ENCODE results near the gene MANF.
"Not testable (repeated sequence)": the region's sequence is repeated elsewhere in the genome, so short reads cannot be mapped to it uniquely, and the experiment has no call there.

MANF gene

DNA sequence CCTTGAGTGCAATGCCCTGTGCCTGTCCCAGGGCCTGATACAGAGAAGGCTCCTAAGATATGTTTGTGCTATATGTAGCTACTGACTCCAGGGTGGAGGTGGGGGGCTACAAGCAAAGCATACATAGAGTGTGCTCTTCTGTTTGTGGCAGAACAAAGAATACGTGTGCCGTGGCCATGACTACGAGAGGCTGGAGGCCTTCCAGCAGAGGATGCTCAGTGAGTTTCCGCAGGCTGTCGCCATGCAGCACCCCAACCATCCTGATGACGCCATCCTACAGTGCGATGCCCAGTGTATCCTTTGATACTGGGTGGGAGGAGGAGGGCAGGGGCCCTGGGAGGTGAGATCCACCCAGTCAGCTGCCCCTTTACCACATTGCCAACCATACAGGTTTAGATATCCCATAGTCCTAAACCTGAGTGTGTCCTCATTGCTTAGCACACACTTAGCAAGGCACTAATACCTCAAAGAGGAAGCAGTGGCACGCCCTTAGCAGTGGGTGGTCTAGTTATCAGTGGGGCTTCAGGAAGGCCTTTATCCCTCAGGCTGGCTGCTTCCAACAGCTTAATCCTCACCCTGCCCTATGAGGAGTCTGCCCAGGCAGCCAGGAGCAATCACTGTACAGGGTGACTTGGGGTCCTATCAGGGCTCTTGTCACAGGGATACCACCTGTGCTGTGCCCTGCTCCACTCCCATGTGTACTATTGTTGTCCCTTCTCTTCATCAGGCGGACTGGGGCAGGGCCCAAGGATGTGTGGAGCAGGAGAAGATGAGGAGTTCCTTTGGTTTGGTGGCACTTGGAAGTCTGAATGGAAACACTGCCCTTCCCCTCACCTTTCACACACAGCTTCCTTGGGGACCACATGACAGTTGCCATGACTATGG is 30.1 kb upstream of the MANF start:
- DNase-seq (ENCODE audit: low spot score in 2 of 2) (no peak), ATAC-seq (replicated peaks; ENCODE audit: extremely low read depth, poor library complexity, severe bottlenecking) (no peak)
- H3K27me3 Mint-ChIP-seq = no peaks in the 10 kb centered on the region
- H3K4me3 Mint-ChIP-seq = no peak overlapping the region
- H3K27ac Mint-ChIP-seq (ENCODE audit: low read depth) = no peak overlapping the region
- no peaks in the 10 kb centered on the region for H3K9me3 Mint-ChIP-seq
- no peaks in the 10 kb centered on the region for H3K4me1 Mint-ChIP-seq
- peaks cover 1% of the 10 kb centered on the region for H3K36me3 Mint-ChIP-seq (ENCODE audit: insufficient read depth)

GRCh38 chr3:51355891-51356578 is 29.1 kb upstream of the MANF start:
- Mint-ChIP-seq H3K27ac (ENCODE audit: low read depth) (no peak overlapping the region), H3K4me1 (no peaks in the 10 kb centered on the region)

DNA sequence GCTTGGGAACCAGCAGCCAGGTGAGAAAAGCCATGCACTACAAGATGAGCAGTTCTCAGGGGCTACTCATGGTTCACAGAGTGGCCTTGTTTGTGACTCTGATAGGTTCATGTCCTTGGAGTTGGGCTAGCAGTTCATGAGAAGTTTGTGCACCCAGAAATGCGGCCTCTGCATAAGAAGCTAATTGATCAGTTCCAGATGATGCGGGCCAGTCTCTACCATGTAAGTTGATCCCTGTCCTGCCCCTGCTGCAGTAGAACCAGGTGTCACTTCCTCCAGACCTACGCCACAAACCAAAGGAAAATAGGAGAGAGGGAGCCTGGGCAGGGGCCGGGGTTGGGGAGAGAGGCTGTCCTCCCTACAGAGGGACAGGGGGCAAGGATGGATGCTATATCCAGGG is 27.2 kb upstream of the MANF start:
- no peak overlapping the region for H3K4me3 Mint-ChIP-seq

More at GRCh38 chr3:51355891-51356578, 29.1 kb upstream of the MANF start:
- H3K27me3 Mint-ChIP-seq = no peaks in the 10 kb centered on the region
- no peak for DNase-seq (ENCODE audit: low spot score in 2 of 2)
- no peak overlapping the region for H3K4me3 Mint-ChIP-seq
- H3K36me3 Mint-ChIP-seq (ENCODE audit: insufficient read depth) = no peaks in the 10 kb centered on the region
- ATAC-seq (replicated peaks; ENCODE audit: extremely low read depth, poor library complexity, severe bottlenecking) = no peak
- H3K9me3 Mint-ChIP-seq = no peaks in the 10 kb centered on the region

DNA sequence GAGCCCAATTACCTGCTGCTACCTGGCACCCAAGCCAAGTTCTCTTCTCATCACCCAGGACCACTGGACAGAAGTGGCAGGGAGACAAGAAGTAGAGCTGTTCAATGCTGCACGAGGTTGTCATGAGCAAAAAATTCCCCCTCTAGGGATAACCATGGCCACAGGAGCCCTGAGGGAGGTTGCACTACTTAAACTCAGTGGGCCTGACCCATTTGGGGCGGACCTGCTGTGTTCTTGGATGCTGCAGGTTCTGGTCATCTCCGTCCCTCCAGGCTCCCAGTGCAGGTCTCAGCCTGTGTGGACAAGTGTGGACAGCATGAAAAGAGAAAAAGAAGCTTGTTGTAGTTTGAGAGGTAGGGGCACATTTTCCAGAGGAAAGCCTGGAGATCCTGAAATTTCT is 26.1 kb upstream of the MANF start:
- DNase-seq (ENCODE audit: low spot score in 2 of 2) = no peak
- Mint-ChIP-seq H3K27me3 (no peaks in the 10 kb centered on the region), H3K9me3 (no peaks in the 10 kb centered on the region), H3K27ac (ENCODE audit: low read depth) (no peak overlapping the region), H3K4me1 (no peaks in the 10 kb centered on the region), H3K4me3 (no peak overlapping the region), H3K36me3 (ENCODE audit: insufficient read depth) (no peaks in the 10 kb centered on the region)
- no peak for ATAC-seq (replicated peaks; ENCODE audit: extremely low read depth, poor library complexity, severe bottlenecking)

More for the DNA sequence above, 27.2 kb upstream of the MANF start:
- H3K4me1 Mint-ChIP-seq = no peaks in the 10 kb centered on the region
- no peak for ATAC-seq (replicated peaks; ENCODE audit: extremely low read depth, poor library complexity, severe bottlenecking)
- H3K27me3 Mint-ChIP-seq = no peaks in the 10 kb centered on the region
- DNase-seq (ENCODE audit: low spot score in 2 of 2) = no peak
- H3K9me3 Mint-ChIP-seq = no peaks in the 10 kb centered on the region
- no peaks in the 10 kb centered on the region for H3K36me3 Mint-ChIP-seq (ENCODE audit: insufficient read depth)
- no peak overlapping the region for H3K27ac Mint-ChIP-seq (ENCODE audit: low read depth)

DNA sequence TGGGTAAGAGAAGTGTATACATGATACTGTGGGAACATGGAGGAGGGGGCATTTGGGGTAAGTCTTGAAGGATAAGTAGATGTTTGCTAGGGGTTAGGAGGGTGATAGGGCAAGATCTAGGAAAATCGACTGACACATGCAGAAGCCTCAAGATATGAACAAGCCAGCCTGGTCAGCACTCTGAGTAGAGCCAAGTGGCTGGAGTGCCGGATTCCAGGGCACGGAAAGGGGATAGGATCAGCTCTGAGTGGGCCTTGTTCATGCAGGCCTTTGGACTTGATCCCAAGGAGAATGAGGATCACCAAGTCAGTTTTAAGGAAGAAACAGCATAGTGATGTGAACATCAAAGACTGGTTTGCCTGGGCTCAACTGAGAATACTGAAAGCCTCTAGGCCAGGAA is 24.3 kb upstream of the MANF start:
- H3K9me3 Mint-ChIP-seq = no peaks in the 10 kb centered on the region
- H3K27me3 Mint-ChIP-seq = no peaks in the 10 kb centered on the region
- H3K4me1 Mint-ChIP-seq = no peaks in the 10 kb centered on the region
- H3K4me3 Mint-ChIP-seq = no peak overlapping the region
- H3K27ac Mint-ChIP-seq (ENCODE audit: low read depth) = no peak overlapping the region
- no peak for DNase-seq (ENCODE audit: low spot score in 2 of 2)
- no peak for ATAC-seq (replicated peaks; ENCODE audit: extremely low read depth, poor library complexity, severe bottlenecking)
- peaks cover under 1% of the 10 kb centered on the region for H3K36me3 Mint-ChIP-seq (ENCODE audit: insufficient read depth)

DNA sequence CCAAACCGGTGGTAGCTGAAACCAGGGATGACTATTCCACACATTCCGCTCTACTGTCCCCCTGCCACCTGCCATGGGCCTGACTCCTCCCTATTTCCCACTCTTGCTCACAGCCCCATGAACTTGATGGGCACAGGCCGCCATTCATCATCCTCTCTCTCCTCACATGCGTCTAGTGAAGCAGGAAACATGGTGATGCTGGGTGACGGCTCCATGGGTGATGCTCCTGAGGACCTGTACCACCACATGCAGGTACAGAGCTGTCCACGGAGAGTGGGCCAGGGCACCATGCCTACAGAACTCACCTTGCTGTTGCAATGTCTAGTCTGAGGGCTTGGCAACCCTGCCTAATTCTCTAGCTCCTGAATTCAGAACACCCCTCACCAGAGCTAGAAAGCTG is 23.3 kb upstream of the MANF start:
- Mint-ChIP-seq H3K36me3 (ENCODE audit: insufficient read depth) (peaks cover 1% of the 10 kb centered on the region), H3K27ac (ENCODE audit: low read depth) (no peak overlapping the region), H3K27me3 (peaks cover 6% of the 10 kb centered on the region), H3K9me3 (no peaks in the 10 kb centered on the region), H3K4me1 (no peaks in the 10 kb centered on the region), H3K4me3 (no peak overlapping the region)
- no peak for ATAC-seq (replicated peaks; ENCODE audit: extremely low read depth, poor library complexity, severe bottlenecking)
- no peak for DNase-seq (ENCODE audit: low spot score in 2 of 2)

GRCh38 chr3:51362476-51362875 is 22.6 kb upstream of the MANF start:
- Mint-ChIP-seq H3K27me3 (peaks cover 13% of the 10 kb centered on the region), H3K4me1 (no peaks in the 10 kb centered on the region), H3K9me3 (no peaks in the 10 kb centered on the region), H3K4me3 (no peak overlapping the region), H3K36me3 (ENCODE audit: insufficient read depth) (peaks cover 1% of the 10 kb centered on the region), H3K27ac (ENCODE audit: low read depth) (no peak overlapping the region)
- DNase-seq (ENCODE audit: low spot score in 2 of 2) (no peak), ATAC-seq (replicated peaks; ENCODE audit: extremely low read depth, poor library complexity, severe bottlenecking) (no peak)

- not testable (repeated sequence) for H3K4me3 Mint-ChIP-seq; DNase-seq (ENCODE audit: low spot score in 2 of 2); H3K4me1 Mint-ChIP-seq; ATAC-seq (replicated peaks; ENCODE audit: extremely low read depth, poor library complexity, severe bottlenecking); H3K36me3 Mint-ChIP-seq (ENCODE audit: insufficient read depth); H3K9me3 Mint-ChIP-seq; H3K27ac Mint-ChIP-seq (ENCODE audit: low read depth)
- H3K27me3 Mint-ChIP-seq = peaks cover 18% of the 10 kb centered on the region
These were observed 16.8 kb upstream of the MANF start for GRCh38 chr3:51368276-51368675.

DNA sequence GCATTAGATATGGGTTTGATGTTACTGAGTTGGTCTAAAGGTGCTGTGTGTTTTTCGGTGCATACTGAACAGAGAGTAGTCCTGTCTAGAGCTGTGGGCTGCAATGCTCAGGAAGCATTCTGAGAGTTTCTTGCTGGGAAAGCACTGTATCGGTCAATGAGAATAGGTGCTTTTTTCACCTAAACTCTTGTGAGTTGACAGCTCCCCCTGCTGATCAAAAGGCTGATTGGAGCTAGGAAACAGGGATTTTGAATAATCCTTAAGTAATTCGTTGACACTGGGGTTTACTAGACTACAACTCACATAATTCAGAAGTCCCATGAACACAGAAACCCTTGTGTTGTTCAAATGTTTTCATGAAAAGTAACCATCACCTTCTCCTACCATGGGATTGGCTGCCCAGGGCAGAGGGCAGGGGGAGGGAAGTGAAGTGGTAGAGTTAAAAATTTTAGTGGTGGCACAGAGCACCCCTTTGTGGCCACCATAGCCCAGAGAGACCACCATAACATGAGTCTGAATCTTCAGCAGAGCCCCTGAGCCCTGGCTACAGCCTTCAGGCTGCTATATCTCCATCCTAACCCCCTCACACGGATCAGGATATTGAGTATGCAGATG is 13.0 kb upstream of the MANF start:
- Mint-ChIP-seq H3K4me3 (no peak overlapping the region), H3K27ac (ENCODE audit: low read depth) (no peak overlapping the region), H3K27me3 (peaks cover 9% of the 10 kb centered on the region), H3K36me3 (ENCODE audit: insufficient read depth) (peaks cover 3% of the 10 kb centered on the region), H3K4me1 (no peaks in the 10 kb centered on the region), H3K9me3 (no peaks in the 10 kb centered on the region)
- no peak for ATAC-seq (replicated peaks; ENCODE audit: extremely low read depth, poor library complexity, severe bottlenecking)
- peak in 1 of 2 donors; percentile 31 for DNase-seq (ENCODE audit: low spot score in 2 of 2)

DNA sequence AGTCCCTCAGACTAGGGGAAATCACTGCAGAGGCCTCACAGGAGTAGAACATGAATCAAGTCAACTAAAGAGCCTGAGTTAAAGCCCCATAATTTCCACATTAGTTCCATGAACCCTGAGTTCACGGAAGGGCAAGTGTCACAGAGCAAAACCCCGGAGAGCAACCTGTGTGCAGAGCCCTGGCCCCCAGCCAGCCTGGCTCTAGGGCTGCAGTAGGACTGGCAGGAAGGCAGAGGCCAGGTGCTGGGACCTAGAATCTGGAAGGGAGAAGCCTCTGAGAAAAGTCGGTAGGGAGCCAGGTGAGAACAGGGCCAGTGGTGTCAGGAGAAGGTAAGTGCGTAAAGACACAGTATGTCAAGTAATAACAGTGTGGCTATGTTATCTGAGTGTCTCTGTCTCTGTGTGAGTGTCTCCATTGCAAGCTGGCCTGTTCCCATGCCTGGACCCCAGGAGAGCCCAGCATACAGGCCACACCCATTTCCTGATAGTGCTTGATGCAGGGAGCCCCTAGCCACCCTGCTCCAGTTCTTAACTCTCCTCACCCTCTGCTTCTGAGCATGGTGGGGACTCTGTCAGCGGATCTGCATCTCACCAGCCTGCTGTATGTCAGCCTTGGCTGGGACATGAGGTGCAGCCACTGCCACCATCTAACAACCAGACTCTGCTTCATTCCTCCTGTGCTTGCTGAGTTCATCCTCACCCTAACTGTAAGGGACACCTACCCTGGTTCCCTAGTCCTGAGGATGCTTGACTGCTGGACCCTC is 11.3 kb upstream of the MANF start:
- H3K27me3 Mint-ChIP-seq = no peaks in the 10 kb centered on the region
- DNase-seq (ENCODE audit: low spot score in 2 of 2) (no peak), ATAC-seq (replicated peaks; ENCODE audit: extremely low read depth, poor library complexity, severe bottlenecking) (no peak)
- peaks cover under 1% of the 10 kb centered on the region for H3K4me1 Mint-ChIP-seq
- no peak overlapping the region for H3K4me3 Mint-ChIP-seq
- no peak overlapping the region for H3K27ac Mint-ChIP-seq (ENCODE audit: low read depth)
- H3K36me3 Mint-ChIP-seq (ENCODE audit: insufficient read depth) = peaks cover 4% of the 10 kb centered on the region
- no peaks in the 10 kb centered on the region for H3K9me3 Mint-ChIP-seq

DNA sequence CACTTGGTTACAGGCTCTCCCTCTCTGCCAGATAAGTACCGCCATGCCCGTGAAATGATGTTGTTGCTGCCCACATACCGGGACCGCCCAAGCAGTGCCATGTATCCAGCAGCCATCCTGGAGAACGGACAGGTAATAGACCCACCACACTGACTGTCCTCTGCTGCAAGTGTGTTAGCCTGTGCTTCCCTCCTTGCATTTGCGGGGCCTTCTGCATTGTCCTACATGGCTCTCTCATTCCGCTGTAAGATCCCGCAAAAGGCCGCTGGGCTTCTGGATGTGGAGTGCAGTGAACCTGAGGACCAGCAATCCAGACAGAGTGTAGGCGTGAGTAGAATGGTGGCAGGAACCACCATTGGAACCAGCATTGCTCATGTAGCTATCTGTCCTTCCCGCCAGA is 10.6 kb upstream of the MANF start:
- peaks cover 5% of the 10 kb centered on the region for H3K4me1 Mint-ChIP-seq
- DNase-seq (ENCODE audit: low spot score in 2 of 2) (no peak), ATAC-seq (replicated peaks; ENCODE audit: extremely low read depth, poor library complexity, severe bottlenecking) (no peak)
- H3K27me3 Mint-ChIP-seq = no peaks in the 10 kb centered on the region
- H3K9me3 Mint-ChIP-seq = no peaks in the 10 kb centered on the region
- H3K4me3 Mint-ChIP-seq = no peak overlapping the region
- peaks cover 4% of the 10 kb centered on the region for H3K36me3 Mint-ChIP-seq (ENCODE audit: insufficient read depth)
- H3K27ac Mint-ChIP-seq (ENCODE audit: low read depth) = no peak overlapping the region

GRCh38 chr3:51375136-51375535 is 10.0 kb upstream of the MANF start:
- ATAC-seq (replicated peaks; ENCODE audit: extremely low read depth, poor library complexity, severe bottlenecking) (no peak), DNase-seq (ENCODE audit: low spot score in 2 of 2) (no peak)
- Mint-ChIP-seq H3K27me3 (no peaks in the 10 kb centered on the region), H3K4me1 (peaks cover 5% of the 10 kb centered on the region), H3K4me3 (no peak overlapping the region), H3K36me3 (ENCODE audit: insufficient read depth) (peaks cover 4% of the 10 kb centered on the region), H3K9me3 (no peaks in the 10 kb centered on the region), H3K27ac (ENCODE audit: low read depth) (no peak overlapping the region)

All from central memory CD8-positive, alpha-beta T cell (primary cell).